ENCODE results near the gene BUB1B.

- no peak for TF ChIP-seq CTCF (IDR thresholded peaks at IDR 0.05)
- no peak for TF ChIP-seq POLR2AphosphoS5 (IDR thresholded peaks at IDR 0.05)
Measured at GRCh38 chr15:40239404-40239692, 78.5 kb downstream of the BUB1B start.
